ENCODE results near the gene GPR180. TPM values are rescaled to one million over a fixed set of nuclear protein-coding genes. Genes with fewer than 3 reads are reported as not detected.

The GPR180 gene
- total and polyA plus RNA-seq, 2 of the 13 experiments (the other 11 are each of a cell fraction or from before 2014, with no cell fraction given): not detected

DNA sequence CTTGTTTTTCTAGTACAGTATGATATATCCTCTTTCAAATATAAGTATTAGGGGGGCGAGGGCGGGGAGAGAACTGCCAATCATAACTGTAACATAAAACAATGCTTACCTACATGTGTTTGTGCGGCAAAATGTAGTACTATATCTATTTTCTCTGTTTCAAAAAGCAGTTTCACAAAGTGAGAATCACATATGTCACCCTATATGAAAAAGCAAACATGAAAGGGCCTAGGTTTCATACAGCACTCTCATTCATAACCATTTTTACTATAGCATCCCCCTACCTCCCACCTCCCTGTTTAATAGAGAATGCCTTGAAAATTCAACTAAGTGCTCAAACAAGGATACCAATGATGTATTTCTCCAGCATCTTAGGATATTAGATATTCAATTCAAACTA is 10.9 kb upstream of the GPR180 start:
- DNase-seq (ENCODE audit: low spot score) (no peak), ATAC-seq (no peak), FAIRE-seq (no peak)
- no peak for TF ChIP-seq MAFK (conservative IDR thresholded peaks at IDR 0.05 in 1 of 2, IDR thresholded peaks at IDR 0.05 in 1 of 2; ENCODE audit: low read length in 2 of 2)
- TF ChIP-seq NCOA2 (CRISPR knock-in tag; IDR thresholded peaks at IDR 0.05): no peak
- no peak for TF ChIP-seq ZNF644 (CRISPR knock-in tag; IDR thresholded peaks at IDR 0.05; ENCODE audit: low read depth)
- TF ChIP-seq XRCC5 (optimal IDR thresholded peaks at IDR 0.05; ENCODE audit: low read length): no peak
- no peak for TF ChIP-seq IRF9 (CRISPR knock-in tag; IDR thresholded peaks at IDR 0.05; ENCODE audit: borderline replicate concordance)
- TF ChIP-seq HNF4A (CRISPR knock-in tag; IDR thresholded peaks at IDR 0.05): no peak
- no peak for TF ChIP-seq KLF16 (CRISPR knock-in tag; IDR thresholded peaks at IDR 0.05)
- TF ChIP-seq SMAD1 (CRISPR knock-in tag; IDR thresholded peaks at IDR 0.05; ENCODE audit: borderline replicate concordance, low read depth): no peak
- TF ChIP-seq ETV6 (CRISPR knock-in tag; conservative IDR thresholded peaks at IDR 0.05): no peak
- TF ChIP-seq ZBTB42 (CRISPR knock-in tag; IDR thresholded peaks at IDR 0.05): no peak
- no peak for TF ChIP-seq HNF4G (IDR thresholded peaks at IDR 0.05; ENCODE audit: borderline replicate concordance, low read depth, low read length)
- no peak for TF ChIP-seq HNF4G (CRISPR knock-in tag; IDR thresholded peaks at IDR 0.05; ENCODE audit: borderline replicate concordance, low read depth)
- TF ChIP-seq SMARCE1 (IDR thresholded peaks at IDR 0.05; ENCODE audit: borderline replicate concordance): no peak
- TF ChIP-seq ZKSCAN1 (IDR thresholded peaks at IDR 0.05; ENCODE audit: low read length): no peak
- TF ChIP-seq NONO (IDR thresholded peaks at IDR 0.05): no peak
- no peak for TF ChIP-seq NONO (CRISPR knock-in tag; conservative IDR thresholded peaks at IDR 0.05)
- TF ChIP-seq, protein P1, sequence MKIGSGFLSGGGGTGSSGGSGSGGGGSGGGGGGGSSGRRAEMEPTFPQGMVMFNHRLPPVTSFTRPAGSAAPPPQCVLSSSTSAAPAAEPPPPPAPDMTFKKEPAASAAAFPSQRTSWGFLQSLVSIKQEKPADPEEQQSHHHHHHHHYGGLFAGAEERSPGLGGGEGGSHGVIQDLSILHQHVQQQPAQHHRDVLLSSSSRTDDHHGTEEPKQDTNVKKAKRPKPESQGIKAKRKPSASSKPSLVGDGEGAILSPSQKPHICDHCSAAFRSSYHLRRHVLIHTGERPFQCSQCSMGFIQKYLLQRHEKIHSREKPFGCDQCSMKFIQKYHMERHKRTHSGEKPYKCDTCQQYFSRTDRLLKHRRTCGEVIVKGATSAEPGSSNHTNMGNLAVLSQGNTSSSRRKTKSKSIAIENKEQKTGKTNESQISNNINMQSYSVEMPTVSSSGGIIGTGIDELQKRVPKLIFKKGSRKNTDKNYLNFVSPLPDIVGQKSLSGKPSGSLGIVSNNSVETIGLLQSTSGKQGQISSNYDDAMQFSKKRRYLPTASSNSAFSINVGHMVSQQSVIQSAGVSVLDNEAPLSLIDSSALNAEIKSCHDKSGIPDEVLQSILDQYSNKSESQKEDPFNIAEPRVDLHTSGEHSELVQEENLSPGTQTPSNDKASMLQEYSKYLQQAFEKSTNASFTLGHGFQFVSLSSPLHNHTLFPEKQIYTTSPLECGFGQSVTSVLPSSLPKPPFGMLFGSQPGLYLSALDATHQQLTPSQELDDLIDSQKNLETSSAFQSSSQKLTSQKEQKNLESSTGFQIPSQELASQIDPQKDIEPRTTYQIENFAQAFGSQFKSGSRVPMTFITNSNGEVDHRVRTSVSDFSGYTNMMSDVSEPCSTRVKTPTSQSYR (CRISPR knock-in tag; IDR thresholded peaks at IDR 0.05; ENCODE audit: borderline replicate concordance): no peak
- TF ChIP-seq MYPOP (CRISPR knock-in tag; IDR thresholded peaks at IDR 0.05): no peak
- in situ Hi-C loops (cut with HindIII; ENCODE audit: extremely low pct_ligation_motif_present, low pct_unique_long_range_greater_than_20kb): no loop called here
- intact Hi-C loops (cut with micrococcal nuclease; ENCODE audit: unreplicated experiment): no loop called here
- Histone ChIP-seq H3K27me3 (ENCODE audit: control insufficient read depth in 1 of 2, insufficient read depth in 2 of 2, low read length in 2 of 2) (no peaks in the 10 kb centered on the region; a peak in 1 of 5 replicates), H3K4me2 (ENCODE audit: low read depth, low read length) (no peak overlapping the region), H2AFZ (ENCODE audit: low read length) (no peak overlapping the region), H3K9me3 (ENCODE audit: low read length) (no peaks in the 10 kb centered on the region), H4K20me1 (ENCODE audit: insufficient read depth, low read length) (peaks cover 5% of the 10 kb centered on the region; the same call in 1 of the 2 replicates), H3K9ac (ENCODE audit: insufficient read depth, low read depth, low read length) (no peak overlapping the region), H3K27ac (ENCODE audit: extremely low read length, insufficient read depth, low read length) (no peak overlapping the region), H3K4me1 (ENCODE audit: insufficient read depth, low read length) (peaks cover 39% of the 10 kb centered on the region), H3K36me3 (replicated peaks in 1 of 2; ENCODE audit: control insufficient read depth in 1 of 2, insufficient read depth in 2 of 2, low read length in 2 of 2) (peaks cover 0 to 22% of the 10 kb centered on the region in 2 experiments; a peak in 3 of 5 replicates), H3K79me2 (ENCODE audit: insufficient read depth, low read length) (peaks cover 28% of the 10 kb centered on the region), H3K4me3 (replicated peaks in 1 of 3; ENCODE audit: insufficient read depth in 1 of 3, low read depth in 2 of 3, low read length in 3 of 3) (no peak overlapping the region)
- WGBS (ENCODE audit: low lambda C conversion rate): 93% methylated on average over 3 of the region's 3 CpGs
- POLR2A ChIA-PET: no interaction called here
- no TSS peak for BruUV-seq (replicated peaks)
- CTCF ChIA-PET (ENCODE audit: low intra/inter-chr PET ratio, low total read pairs): no interaction called here
